ENCODE measurements around the gene GRHL3.

DNA sequence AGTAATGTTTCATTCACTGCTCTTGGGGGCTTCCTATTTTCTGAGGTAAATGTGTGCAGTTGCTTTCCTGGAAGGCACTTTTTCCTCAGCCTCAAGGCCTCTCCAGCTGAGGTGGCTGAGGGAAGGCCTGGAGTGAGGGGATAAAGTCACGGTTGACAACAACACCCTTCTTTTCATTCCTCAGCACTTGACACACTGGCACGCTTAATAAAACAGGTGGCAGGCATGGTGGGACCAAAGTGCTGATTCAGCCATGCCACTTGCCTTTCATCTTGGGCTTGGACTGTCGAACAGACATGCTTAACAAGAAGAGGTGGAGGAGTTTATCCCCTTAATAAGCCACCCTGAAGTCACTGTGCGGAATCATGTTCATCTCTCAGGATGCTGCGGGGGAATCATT, 23.6 kb upstream of the GRHL3 start:
- TF ChIP-seq POLR2A (IDR thresholded peaks at IDR 0.05), result no peak
- TF ChIP-seq, protein P1, sequence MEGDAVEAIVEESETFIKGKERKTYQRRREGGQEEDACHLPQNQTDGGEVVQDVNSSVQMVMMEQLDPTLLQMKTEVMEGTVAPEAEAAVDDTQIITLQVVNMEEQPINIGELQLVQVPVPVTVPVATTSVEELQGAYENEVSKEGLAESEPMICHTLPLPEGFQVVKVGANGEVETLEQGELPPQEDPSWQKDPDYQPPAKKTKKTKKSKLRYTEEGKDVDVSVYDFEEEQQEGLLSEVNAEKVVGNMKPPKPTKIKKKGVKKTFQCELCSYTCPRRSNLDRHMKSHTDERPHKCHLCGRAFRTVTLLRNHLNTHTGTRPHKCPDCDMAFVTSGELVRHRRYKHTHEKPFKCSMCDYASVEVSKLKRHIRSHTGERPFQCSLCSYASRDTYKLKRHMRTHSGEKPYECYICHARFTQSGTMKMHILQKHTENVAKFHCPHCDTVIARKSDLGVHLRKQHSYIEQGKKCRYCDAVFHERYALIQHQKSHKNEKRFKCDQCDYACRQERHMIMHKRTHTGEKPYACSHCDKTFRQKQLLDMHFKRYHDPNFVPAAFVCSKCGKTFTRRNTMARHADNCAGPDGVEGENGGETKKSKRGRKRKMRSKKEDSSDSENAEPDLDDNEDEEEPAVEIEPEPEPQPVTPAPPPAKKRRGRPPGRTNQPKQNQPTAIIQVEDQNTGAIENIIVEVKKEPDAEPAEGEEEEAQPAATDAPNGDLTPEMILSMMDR (IDR thresholded peaks at IDR 0.05), result no peak
